GM21737 (cell line): Measurements from ENCODE around the gene SERPINA4.

Source experiments
- ATAC-seq: cut with Tn5 transposase; IDR thresholded peaks from one replicate; pipeline ENCODE4 v1.9.1; 2021; ENCODE audit warnings: mild to moderate bottlenecking, moderate library complexity; ENCODE audit not compliant: unreplicated experiment

The SERPINA4 gene

DNA sequence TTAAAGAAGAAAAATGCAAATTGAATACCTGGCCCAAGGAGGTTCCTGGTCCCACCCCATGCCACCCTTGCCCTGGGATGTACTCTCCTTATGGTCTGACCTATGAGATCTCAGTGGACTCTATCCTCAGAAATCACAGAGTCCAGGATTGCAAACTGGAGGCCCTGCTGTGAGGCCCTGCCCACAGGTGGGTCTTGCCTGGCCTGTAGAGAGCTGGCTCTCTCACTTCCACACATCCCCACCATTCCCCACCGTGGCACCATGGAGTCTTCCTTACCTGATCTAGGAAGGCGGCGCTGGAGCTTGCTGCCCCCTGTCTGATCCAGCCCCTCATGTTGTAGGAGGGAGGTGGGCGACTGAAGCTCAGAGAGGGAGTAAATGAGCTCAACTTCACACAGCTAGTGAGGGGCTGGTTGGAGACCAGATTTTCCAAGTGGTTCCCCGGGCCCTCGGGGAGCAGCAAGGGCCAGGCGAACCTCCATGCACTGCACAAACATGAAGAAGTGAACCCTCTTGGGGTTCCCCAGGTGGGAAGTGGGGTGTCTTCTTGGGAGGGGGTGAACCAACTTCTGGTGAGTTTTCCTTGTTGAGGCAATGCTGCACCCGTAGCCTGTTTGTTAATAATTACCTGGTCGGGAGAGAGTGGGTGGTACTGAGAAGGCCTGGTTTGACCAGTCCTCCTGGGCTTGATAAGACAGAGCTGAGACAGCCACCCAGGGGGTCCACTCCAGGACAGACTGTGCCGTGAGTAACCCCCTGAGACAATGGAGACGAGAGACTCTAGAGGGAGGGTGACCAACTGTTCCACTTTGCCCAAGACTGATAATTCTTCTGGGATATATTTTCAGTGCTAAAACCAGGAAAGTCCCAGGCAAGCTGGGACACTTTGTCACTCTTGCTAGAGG is at the start of gene SERPINA4:
Gene SERPINA4 (plus strand): TSS at position 692 of the 905 bp plus-strand sequence. CDS start 2,041 bp downstream, outside the sequence.
- no peak for ATAC-seq

DNA sequence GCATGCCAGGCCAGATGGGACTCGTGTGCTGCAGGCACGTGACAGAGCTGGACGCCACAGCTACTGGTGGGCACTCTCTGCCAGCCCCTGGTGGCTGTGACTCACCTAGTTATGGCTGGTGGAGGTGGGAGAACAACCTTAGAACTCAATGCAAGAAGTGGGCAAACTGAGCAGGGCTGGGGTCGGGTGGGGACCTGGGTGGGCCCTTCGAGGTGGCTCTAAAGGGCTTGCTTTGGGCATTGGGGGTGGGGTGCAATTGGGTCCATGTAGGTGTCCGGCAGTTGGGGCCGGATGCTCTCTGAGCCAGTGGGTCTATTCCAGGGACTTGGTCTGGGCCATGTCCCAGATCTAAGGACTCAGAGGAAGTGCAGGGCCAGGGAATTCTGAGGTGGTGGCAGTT is 46.9 kb upstream of the SERPINA4 start:
- ATAC-seq: no peak

- ATAC-seq: no peak
Observed at GRCh38 chr14:94515426-94515825, 45.8 kb upstream of the SERPINA4 start.

DNA sequence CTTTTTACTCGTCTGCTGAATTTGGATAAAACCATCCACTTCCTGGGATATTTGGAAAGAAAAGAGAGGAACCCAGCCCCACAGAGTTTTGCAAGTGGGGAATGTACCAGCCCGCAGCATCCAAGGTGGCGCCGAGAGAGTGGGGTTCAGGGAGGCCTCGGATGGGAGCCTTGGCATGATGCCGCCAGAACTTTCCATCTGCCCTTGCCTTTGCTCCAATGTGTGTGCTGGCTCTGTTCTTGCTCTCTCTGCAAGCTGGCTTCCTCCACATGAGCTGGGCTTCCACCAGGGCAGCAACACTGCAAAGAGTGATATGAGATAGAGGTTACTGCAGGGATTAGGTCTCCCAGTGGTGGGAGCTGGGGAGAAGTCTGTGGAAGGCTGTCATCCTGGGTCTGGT is 45.4 kb upstream of the SERPINA4 start:
- no peak for ATAC-seq

DNA sequence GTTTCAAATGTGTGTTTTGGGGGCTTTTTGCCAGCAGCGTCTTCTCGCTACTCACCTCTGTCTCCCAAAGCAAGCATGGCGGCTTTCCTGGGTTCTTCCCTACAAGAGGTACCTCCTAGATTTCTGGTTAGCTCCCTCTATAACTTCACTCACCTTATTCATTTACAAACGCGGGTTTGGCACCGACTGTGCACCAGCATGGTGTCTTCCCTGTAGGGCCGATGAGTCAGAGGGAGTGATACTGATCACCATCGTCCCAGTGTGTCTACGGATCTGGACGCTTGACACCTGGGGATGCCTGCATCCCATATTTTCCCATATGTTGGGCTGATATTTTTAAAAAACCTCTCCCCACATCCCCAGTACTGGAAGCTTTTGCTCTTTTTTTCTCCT is 44.0 kb upstream of the SERPINA4 start:
- ATAC-seq: no peak

DNA sequence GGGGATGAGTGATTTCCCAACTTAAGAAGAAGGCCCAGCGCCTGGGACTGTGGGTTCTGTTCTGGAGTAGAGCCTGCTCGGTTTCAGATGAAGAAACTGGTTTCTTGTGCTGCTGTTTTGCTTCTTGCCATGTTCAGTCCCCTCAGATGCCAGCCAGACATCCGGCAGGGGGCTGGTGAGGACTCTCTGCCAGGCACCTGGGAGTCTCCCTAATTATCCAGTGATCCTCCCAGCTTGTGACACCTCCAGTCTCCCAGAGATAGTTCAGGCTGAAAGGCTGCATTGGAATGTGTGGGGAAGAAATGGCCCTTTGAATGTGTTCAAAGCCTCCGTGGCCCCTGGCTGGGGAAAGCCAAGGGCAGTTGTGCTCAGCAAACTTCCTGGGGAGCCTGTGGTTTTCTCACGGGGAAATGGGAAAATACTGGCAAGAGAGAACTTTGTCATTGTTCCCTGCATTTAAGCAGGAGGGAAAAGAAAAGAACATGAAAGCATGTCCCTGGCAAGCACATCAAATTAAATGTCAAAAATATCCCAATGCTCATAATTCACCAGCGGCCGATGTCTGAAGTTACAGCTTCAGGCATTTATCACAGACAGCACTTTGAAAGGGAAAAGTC is 43.5 kb upstream of the SERPINA4 start:
- no peak for ATAC-seq

DNA sequence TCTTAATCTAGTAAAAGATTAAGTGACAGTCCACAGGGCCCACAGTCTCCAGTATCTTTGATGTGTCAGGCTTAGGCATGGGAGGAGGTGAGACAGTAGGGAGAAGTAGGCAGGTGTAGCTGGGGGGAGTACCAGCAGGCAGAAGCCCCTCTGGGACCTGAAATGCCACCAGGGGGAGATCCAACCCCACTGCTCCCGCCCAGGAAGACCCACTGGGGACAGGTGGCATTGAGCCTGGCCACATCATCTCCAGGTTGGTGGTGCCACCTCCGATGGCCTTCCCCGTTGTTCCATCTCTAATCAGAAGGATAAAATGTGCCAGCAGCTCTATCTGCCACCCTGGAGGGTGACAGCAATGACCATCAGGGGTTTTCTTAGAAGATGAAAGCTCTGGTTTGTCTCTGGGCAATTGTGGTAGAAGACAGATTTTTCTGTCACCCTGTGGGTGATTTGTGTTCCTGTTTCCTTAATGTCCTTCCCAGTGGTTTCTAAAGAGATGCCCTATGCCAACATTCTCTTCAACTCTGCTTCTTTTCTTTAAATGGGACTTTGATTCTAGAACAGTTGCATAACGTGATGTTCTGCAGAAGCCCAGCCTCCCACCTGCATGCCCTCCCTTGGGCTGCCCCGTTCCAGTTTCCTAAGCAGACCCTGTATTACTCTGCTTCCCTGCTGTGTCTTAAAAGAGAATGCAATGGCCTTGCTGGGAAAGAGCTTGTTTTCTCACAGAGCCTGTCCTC is 39.7 kb upstream of the SERPINA4 start:
- ATAC-seq: no peak

DNA sequence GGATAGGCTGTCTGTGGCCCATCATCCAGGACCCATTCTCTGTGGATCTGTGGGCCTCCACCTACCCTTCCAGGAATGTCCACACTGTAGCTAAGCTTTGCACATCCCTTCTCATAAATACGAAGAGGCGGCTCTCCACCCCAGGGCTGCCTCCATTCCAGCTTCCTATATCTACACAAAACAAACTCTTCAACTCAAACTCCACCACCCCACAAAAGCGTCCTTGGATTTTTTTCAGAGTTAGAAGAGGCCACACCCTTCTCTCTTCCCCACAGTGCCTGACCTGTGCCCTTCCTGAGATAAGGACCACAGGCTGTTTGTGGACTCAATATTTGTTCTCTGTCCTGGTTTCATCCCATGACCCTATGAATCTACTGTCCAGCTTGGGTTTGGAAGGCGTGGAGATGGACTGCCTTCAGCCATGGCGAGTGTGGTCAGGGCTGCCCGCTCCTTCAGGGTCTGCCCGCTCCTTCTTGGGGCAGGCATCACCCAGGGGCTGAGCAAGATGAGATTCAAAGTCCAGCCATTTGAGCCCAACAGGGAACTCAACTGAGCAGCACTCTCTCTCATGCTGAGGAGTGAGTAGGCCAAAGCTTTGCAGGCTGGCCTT is 39.0 kb upstream of the SERPINA4 start:
- no peak for ATAC-seq

GRCh38 chr14:94523265-94523664 is 38.0 kb upstream of the SERPINA4 start:
- ATAC-seq: no peak

- no peak for ATAC-seq
Observed at GRCh38 chr14:94524093-94524492, 37.1 kb upstream of the SERPINA4 start.

DNA sequence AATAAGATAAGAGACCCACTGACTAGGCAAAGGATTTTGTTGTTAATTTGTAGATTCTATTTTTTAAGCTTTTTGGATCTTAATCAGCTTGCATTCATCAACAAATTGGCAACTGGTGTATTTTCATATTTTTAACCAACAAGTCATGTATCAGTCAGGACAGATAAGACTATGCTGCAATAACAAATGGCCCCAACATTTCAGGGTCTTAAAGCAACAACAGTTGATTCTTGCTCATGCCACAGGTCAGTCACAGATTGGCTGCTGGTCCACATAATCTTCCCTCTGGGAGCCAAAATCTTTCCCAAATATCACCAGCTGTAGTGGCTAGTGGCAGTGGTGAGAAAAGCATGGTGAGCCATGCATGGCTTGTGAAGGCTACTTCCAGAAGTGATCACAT is 30.1 kb upstream of the SERPINA4 start:
- ATAC-seq: no peak

- no peak for ATAC-seq
Observed at GRCh38 chr14:94532447-94532846, 28.8 kb upstream of the SERPINA4 start.

- ATAC-seq: no peak
Observed at GRCh38 chr14:94535506-94535905, 25.7 kb upstream of the SERPINA4 start.

DNA sequence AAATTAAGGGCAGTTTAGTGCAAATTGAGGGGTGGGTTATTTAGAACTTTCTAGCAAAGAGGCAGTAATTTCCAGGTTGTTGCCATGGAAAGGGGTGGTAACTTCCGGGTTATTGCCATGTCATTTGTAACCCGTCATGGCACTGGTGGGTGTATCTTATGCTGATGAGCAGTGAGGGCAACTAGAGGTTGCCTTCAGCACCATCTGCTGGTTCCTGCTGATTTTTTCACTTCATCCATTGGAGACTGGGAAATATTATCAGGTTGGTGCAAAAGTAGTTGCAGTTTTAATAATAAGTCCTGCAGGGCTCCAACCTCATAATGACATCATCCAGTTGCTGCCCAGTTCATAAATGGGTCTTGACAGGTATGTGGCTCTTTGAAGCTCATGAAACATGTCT is 24.4 kb upstream of the SERPINA4 start:
- ATAC-seq: no peak

- ATAC-seq: no peak
Observed at GRCh38 chr14:94538070-94538740, 23.0 kb upstream of the SERPINA4 start.

DNA sequence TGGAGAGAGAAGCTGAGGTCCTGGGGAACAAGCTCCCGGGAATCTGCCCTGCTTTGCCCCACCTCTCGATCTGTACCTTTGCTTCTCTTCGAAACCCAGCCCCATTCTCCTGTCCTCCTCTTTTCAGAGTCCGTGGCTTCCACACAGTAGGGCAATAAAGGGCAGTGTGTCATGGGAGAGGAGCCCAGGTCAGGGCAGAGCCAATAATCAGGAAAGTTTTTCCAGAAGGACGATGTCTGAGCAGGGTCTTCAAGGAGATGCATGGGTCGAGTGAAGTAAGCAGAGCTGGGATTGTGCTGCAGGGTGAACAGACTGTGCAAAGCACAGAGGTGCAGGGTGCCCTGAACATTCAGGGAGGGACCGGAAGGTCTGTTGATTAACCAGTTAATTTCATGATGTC is 22.1 kb upstream of the SERPINA4 start:
- ATAC-seq: no peak

GRCh38 chr14:94540031-94540794 is 21.0 kb upstream of the SERPINA4 start:
- no peak for ATAC-seq

DNA sequence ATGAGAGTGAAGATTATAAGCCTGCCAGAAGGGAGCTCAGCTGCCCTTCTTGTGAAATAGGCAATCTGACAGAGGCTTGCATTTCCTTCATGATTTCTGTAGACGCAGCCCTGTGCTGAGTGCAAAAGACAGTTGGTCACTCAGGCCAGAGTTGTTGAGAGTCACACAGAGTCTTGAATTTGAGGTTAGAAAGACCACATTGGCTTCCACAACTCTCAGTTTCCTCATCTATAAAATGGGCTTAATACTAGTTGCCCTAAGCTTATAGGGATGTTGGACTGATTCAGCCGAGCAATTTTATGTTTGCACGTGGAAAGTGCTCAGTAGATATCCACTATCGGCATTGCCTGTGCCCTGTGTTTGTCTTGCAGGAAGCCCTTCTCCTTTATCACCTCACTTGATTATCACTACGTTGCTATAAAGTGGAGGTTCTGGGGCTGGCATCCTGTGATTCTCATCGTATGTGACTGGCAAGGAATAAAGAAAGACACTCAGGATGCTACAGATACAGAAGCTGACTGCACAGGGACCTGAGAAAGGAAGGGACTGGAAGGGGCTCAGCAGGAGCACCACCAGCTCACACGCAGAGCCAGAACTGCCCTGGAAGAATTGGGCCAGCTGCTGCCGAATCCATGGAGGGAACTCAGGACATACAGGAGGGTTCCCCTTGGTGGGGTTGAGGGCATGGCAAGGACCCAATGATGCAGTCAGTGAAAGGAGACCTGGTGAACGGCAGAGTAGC is 19.8 kb upstream of the SERPINA4 start:
- ATAC-seq: no peak

- no peak for ATAC-seq
Observed at GRCh38 chr14:94542111-94542810, 19.0 kb upstream of the SERPINA4 start.
